WTC11 (cell line): Measurements from ENCODE around the gene NUDT22. TPM values are rescaled to one million over a fixed set of nuclear protein-coding genes. Genes with fewer than 3 reads are reported as not detected.

Experiments used
- AR ChIP-seq: fragments of 250-450 bp; sonication (Bioruptor Pico); IDR thresholded peaks from 2 replicates; pipeline ENCODE4 v1.9.0; 2021; ENCODE audit warnings: mild to moderate bottlenecking
- ESRRA ChIP-seq: sonication (generic); formaldehyde crosslinking; IDR thresholded peaks from 2 replicates; pipeline ENCODE4 v1.8.1; 2022; ENCODE audit warnings: mild to moderate bottlenecking, missing genetic modification reagents, borderline replicate concordance
- FOXK1 ChIP-seq: sonication (generic); formaldehyde crosslinking; IDR thresholded peaks from 2 replicates; pipeline ENCODE4 v1.8.0; 2022; ENCODE audit warnings: mild to moderate bottlenecking, moderate library complexity, missing genetic modification reagents
- FOXP1 ChIP-seq: sonication (generic); formaldehyde crosslinking; IDR thresholded peaks from 2 replicates; pipeline ENCODE4 v1.8.0; 2022; ENCODE audit warnings: missing genetic modification reagents, mild to moderate bottlenecking, moderate library complexity, borderline replicate concordance
- FOXP4 ChIP-seq: sonication (generic); formaldehyde crosslinking; IDR thresholded peaks from 2 replicates; pipeline ENCODE4 v1.8.0; 2022; ENCODE audit warnings: mild to moderate bottlenecking, missing genetic modification reagents
- HMGXB4 ChIP-seq: sonication (generic); formaldehyde crosslinking; IDR thresholded peaks from 2 replicates; pipeline ENCODE4 v1.8.1; 2023; ENCODE audit warnings: mild to moderate bottlenecking, moderate library complexity, missing genetic modification reagents
- IRF1 ChIP-seq: sonication (generic); formaldehyde crosslinking; IDR thresholded peaks from 2 replicates; pipeline ENCODE4 v1.8.0; 2023; ENCODE audit warnings: missing genetic modification reagents
- PRDM15 ChIP-seq: sonication (generic); formaldehyde crosslinking; IDR thresholded peaks from 2 replicates; pipeline ENCODE4 v1.8.0; 2022; ENCODE audit warnings: missing genetic modification reagents
- TP53 ChIP-seq: sonication (generic); formaldehyde crosslinking; IDR thresholded peaks from 2 replicates; pipeline ENCODE4 v1.8.1; 2023; ENCODE audit warnings: mild to moderate bottlenecking, missing genetic modification reagents
- USF2 ChIP-seq: sonication (generic); formaldehyde crosslinking; IDR thresholded peaks from 2 replicates; pipeline ENCODE4 v1.8.1; 2023; ENCODE audit warnings: mild to moderate bottlenecking, missing genetic modification reagents, moderate library complexity
- ZBTB21 ChIP-seq: sonication (generic); formaldehyde crosslinking; IDR thresholded peaks from 2 replicates; pipeline ENCODE4 v1.8.1; 2023; ENCODE audit warnings: mild to moderate bottlenecking, missing genetic modification reagents, borderline replicate concordance
- ZNF281 ChIP-seq: sonication (generic); formaldehyde crosslinking; IDR thresholded peaks from 2 replicates; pipeline ENCODE4 v1.8.0; 2023; ENCODE audit warnings: mild to moderate bottlenecking, missing genetic modification reagents
- ZNF416 ChIP-seq: fragments of 250-450 bp; sonication (Bioruptor Pico); IDR thresholded peaks from 2 replicates; pipeline ENCODE4 v1.9.0; 2021; ENCODE audit warnings: mild to moderate bottlenecking, inconsistent platforms
- ZSCAN18 ChIP-seq: fragments of 250-450 bp; sonication (Bioruptor Pico); IDR thresholded peaks from 2 replicates; pipeline ENCODE4 v2.1.2; 2022; ENCODE audit warnings: mild to moderate bottlenecking, moderate library complexity
- total RNA-seq: library from RNA; stranded (reverse); gene quantifications from 3 replicates; pipeline ENCODE4 v1.2.3, GENCODE V29; 2021

NUDT22 gene
- total RNA-seq, 1 experiment from 2014 or later = 64.4 TPM

- TF ChIP-seq FOXK1 (CRISPR knock-in tag) = 0 out of 2 replicates have a peak, but pooled peaks have one; percentile 14
- TF ChIP-seq IRF1 (CRISPR knock-in tag) = peak; percentile 35; the same call in 1 of the 2 replicates
- no peak for TF ChIP-seq ESRRA (CRISPR knock-in tag)
- 0 out of 2 replicates have a peak, but pooled peaks have one; percentile 63 for TF ChIP-seq AR (CRISPR knock-in tag)
- TF ChIP-seq FOXP1 (CRISPR knock-in tag) = peak; percentile 18; the same call in 1 of the 2 replicates
- 0 out of 2 replicates have a peak, but pooled peaks have one; percentile 42 for TF ChIP-seq TP53 (CRISPR knock-in tag)
- TF ChIP-seq ZBTB21 = peak; percentile 32; the same call in 1 of the 2 replicates
- peak; percentile 84; the same call in 1 of the 2 replicates for TF ChIP-seq HMGXB4 (CRISPR knock-in tag)
- no peak for TF ChIP-seq PRDM15 (CRISPR knock-in tag)
- 0 out of 2 replicates have a peak, but pooled peaks have one; percentile 20 for TF ChIP-seq USF2
- TF ChIP-seq FOXP4 (CRISPR knock-in tag) = peak; percentile 55; the same call in 1 of the 2 replicates
- no peak for TF ChIP-seq ZSCAN18
- peak; percentile 69; the same call in 1 of the 2 replicates for TF ChIP-seq ZNF281 (CRISPR knock-in tag)
- 0 out of 2 replicates have a peak, but pooled peaks have one; percentile 55 for TF ChIP-seq ZNF416 (CRISPR knock-in tag)
These were observed 21.0 kb downstream of the NUDT22 start, which contains the start of gene PPP1R14B (continued) for GRCh38 chr11:64246871-64247728.
